ENCODE measurements around the gene TRPC4.

GRCh38 chr13:37669845-37670244 lies 199.7 kb downstream of the TRPC4 start:
- TF ChIP-seq, protein P1, sequence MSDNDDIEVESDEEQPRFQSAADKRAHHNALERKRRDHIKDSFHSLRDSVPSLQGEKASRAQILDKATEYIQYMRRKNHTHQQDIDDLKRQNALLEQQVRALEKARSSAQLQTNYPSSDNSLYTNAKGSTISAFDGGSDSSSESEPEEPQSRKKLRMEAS (IDR thresholded peaks at IDR 0.05; ENCODE audit: insufficient read depth, insufficient read length), result no peak
- TF ChIP-seq, protein P2, sequence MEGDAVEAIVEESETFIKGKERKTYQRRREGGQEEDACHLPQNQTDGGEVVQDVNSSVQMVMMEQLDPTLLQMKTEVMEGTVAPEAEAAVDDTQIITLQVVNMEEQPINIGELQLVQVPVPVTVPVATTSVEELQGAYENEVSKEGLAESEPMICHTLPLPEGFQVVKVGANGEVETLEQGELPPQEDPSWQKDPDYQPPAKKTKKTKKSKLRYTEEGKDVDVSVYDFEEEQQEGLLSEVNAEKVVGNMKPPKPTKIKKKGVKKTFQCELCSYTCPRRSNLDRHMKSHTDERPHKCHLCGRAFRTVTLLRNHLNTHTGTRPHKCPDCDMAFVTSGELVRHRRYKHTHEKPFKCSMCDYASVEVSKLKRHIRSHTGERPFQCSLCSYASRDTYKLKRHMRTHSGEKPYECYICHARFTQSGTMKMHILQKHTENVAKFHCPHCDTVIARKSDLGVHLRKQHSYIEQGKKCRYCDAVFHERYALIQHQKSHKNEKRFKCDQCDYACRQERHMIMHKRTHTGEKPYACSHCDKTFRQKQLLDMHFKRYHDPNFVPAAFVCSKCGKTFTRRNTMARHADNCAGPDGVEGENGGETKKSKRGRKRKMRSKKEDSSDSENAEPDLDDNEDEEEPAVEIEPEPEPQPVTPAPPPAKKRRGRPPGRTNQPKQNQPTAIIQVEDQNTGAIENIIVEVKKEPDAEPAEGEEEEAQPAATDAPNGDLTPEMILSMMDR (IDR thresholded peaks at IDR 0.05; ENCODE audit: extremely low read depth in 1 of 2, insufficient read depth in 1 of 2, low read depth in 1 of 2, low read length in 2 of 2), result no peak
- TF ChIP-seq EZH2 (IDR thresholded peaks at IDR 0.05; ENCODE audit: borderline replicate concordance, low read depth, low read length, severe bottlenecking) (no peak), JUN (IDR thresholded peaks at IDR 0.05; ENCODE audit: borderline replicate concordance, insufficient read depth, insufficient read length, low read depth) (no peak), POLR2A (IDR thresholded peaks at IDR 0.05; ENCODE audit: low read depth, low read length) (no peak), POLR2AphosphoS5 (IDR thresholded peaks at IDR 0.05; ENCODE audit: insufficient read depth, low read depth, low read length) (no peak), MYC (IDR thresholded peaks at IDR 0.05; ENCODE audit: low read depth, low read length) (no peak), GATA2 (IDR thresholded peaks at IDR 0.05; ENCODE audit: insufficient read depth, insufficient read length, low read depth, low read length) (no peak), FOS (IDR thresholded peaks at IDR 0.05; ENCODE audit: borderline replicate concordance, insufficient read depth, low read length) (no peak)

All from endothelial cell of umbilical vein (primary cell).